Activated naive CD8-positive, alpha-beta T cell treated with anti-CD3 and anti-CD28 coated beads, Interleukin-2, amount 50 U/mL, for 24 hours (primary cell): Measurements from ENCODE around the gene VCAM1.
"Not testable (repeated sequence)": the region's sequence is repeated elsewhere in the genome, so short reads cannot be mapped to it uniquely, and the experiment has no call there.

Source experiments
- ATAC-seq: fragments of 150-1000 bp; cut with Tn5 transposase; one replicate; pipeline ENCODE4 v1.10.0; 2021
- DNase-seq: peaks from one replicate; pipeline ENCODE4 v3.0.0; 2021
- H3K27ac Mint-ChIP-seq: one replicate; pipeline ENCODE4 v1.8.0; 2021; ENCODE audit warnings: mild to moderate bottlenecking, mixed read lengths
- H3K27me3 Mint-ChIP-seq: one replicate; pipeline ENCODE4 v1.8.0; 2021; ENCODE audit warnings: mixed read lengths
- H3K36me3 Mint-ChIP-seq: one replicate; pipeline ENCODE4 v1.8.0; 2021; ENCODE audit warnings: low read depth, mixed read lengths
- H3K4me1 Mint-ChIP-seq: one replicate; pipeline ENCODE4 v1.8.0; 2021; ENCODE audit warnings: mixed read lengths
- H3K4me3 Mint-ChIP-seq: one replicate; pipeline ENCODE4 v1.8.0; 2021; ENCODE audit warnings: mild to moderate bottlenecking, moderate library complexity, mixed read lengths
- H3K9me3 Mint-ChIP-seq: one replicate; pipeline ENCODE4 v1.8.0; 2021; ENCODE audit warnings: mixed read lengths

Gene VCAM1, protein sequence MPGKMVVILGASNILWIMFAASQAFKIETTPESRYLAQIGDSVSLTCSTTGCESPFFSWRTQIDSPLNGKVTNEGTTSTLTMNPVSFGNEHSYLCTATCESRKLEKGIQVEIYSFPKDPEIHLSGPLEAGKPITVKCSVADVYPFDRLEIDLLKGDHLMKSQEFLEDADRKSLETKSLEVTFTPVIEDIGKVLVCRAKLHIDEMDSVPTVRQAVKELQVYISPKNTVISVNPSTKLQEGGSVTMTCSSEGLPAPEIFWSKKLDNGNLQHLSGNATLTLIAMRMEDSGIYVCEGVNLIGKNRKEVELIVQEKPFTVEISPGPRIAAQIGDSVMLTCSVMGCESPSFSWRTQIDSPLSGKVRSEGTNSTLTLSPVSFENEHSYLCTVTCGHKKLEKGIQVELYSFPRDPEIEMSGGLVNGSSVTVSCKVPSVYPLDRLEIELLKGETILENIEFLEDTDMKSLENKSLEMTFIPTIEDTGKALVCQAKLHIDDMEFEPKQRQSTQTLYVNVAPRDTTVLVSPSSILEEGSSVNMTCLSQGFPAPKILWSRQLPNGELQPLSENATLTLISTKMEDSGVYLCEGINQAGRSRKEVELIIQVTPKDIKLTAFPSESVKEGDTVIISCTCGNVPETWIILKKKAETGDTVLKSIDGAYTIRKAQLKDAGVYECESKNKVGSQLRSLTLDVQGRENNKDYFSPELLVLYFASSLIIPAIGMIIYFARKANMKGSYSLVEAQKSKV

DNA sequence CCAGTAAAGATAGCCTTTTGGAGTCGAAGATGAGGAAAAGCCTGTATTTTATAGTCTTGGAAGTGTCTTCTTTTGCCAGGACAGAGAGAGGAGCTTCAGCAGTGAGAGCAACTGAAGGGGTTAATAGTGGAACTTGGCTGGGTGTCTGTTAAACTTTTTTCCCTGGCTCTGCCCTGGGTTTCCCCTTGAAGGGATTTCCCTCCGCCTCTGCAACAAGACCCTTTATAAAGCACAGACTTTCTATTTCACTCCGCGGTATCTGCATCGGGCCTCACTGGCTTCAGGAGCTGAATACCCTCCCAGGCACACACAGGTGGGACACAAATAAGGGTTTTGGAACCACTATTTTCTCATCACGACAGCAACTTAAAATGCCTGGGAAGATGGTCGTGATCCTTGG, at the start of gene VCAM1:
Gene VCAM1, plus strand, starts transcription at position 253 of the 400 bp plus-strand sequence. Its CDS starts 119 bp downstream, at position 372.
- Mint-ChIP-seq H3K9me3 (no peaks in the 10 kb centered on the region), H3K36me3 (no peaks in the 10 kb centered on the region), H3K4me3 (peak within 1 kb of the TSS; percentile 5), H3K27ac (no peak within 1 kb of the TSS), H3K4me1 (peaks cover 18% of the 10 kb centered on the region), H3K27me3 (peaks cover 20% of the 10 kb centered on the region)
- DNase-seq (peak; percentile 14), ATAC-seq (peak; percentile 30)

DNA sequence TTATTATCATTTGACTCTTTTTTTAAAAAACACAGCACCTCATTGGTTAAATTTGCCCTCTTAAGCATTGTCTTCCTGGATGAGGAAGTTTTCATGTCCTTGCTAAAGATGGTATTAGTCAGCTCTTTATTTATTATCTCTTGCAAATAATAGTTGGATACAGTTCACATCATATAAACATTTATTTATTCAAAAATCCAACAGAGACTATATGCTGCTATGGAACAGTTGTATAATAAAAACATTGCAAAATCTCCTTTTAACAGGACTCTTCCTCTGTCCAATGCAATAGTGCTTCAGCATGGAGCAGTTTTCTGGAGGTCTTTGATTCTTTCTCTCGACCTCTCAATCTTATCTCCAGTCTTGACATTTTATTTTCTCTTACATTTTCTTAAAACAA, 49.5 kb upstream of the VCAM1 start:
- ATAC-seq (no peak), DNase-seq (no peak)
- Mint-ChIP-seq H3K4me3 (no peak overlapping the region), H3K4me1 (no peaks in the 10 kb centered on the region), H3K27me3 (peaks cover 13% of the 10 kb centered on the region), H3K27ac (no peak overlapping the region), H3K36me3 (no peaks in the 10 kb centered on the region), H3K9me3 (peaks cover 6% of the 10 kb centered on the region)

DNA sequence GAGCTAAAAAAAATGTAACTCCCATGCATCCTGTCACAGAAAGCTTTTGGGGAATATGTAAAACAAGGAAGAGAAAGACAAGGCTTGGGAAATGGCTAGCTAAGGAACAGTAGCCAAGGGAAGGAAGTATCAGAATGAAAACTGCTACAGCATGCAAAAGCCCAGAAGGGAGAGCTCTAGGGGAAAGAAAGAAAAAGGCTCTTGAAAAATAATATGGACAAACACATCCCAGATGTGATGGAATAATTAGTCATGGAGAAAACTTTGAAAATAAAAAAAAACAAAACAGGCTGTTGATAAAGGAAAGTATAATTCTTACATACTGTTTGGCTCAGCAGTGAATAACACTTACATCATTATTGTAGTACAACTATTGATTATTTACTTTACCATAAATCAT, 47.9 kb upstream of the VCAM1 start:
- Mint-ChIP-seq H3K36me3 (no peaks in the 10 kb centered on the region), H3K4me1 (no peaks in the 10 kb centered on the region), H3K4me3 (no peak overlapping the region), H3K27ac (no peak overlapping the region), H3K27me3 (peaks cover 13% of the 10 kb centered on the region), H3K9me3 (peaks cover 11% of the 10 kb centered on the region)
- no peak for DNase-seq
- no peak for ATAC-seq

DNA sequence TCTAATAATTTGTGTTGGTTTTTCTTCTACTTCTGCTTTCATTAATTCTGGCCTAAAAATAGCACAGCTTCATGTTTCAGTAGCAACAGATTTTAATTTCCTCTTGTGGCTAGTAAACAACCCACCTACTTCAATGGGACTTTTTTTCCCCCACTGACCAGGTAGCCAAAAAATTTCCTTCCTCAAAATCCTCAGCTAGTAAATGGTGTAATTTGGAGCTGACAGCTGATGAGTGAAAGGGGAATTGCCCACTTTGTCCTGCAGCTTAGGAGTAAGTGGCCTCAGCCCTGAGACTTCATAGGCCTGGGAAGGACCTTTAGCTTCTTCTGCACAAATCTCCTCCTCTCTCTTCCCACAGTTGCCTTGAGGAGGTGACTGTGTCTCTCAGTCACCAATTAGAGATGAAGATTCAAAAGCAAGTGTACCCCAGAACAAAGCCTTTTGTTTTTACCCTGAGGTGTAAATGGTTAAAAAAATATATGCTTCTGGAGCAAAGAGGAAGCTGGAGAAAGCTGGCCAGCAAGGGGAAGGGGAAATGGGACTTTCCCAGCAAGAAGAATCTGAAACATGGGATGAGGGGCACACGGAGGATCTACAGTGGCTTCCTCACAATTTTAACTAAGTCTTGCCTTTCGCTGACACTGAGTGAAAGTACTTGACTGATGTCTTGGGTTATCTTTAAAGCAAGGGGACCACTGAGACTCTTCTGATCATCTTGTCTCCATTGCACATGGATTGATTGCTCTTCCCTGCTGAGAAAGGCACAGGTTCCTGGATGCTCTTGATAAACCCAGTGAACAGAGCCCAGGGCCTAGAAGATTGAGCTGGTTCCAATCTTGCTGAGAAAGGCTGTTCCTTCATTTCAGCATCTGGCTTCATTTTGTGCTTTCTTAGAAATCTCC, 35.8 kb upstream of the VCAM1 start:
- Mint-ChIP-seq H3K4me1 (no peaks in the 10 kb centered on the region), H3K36me3 (no peaks in the 10 kb centered on the region), H3K9me3 (peaks cover 6% of the 10 kb centered on the region), H3K27ac (no peak overlapping the region), H3K27me3 (no peaks in the 10 kb centered on the region), H3K4me3 (no peak overlapping the region)
- no peak for ATAC-seq
- no peak for DNase-seq

DNA sequence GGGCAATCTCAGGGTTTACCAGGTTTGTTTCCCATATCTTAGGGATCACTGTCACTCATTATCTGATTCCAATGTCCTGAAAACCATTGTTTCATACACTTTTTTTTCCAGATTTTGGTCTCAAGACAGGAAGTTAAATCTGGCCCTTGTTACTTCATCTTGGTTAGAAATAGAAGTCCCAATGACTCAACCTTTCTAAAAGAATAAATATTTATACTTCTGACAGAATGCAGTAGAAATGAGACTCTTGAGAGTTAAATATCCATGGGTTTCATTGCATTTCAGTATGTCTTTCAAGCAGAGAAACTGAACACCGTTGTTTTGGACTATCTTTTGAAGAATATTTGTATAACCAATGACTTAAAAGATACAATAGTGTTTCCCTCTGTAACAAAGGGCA, 19.8 kb upstream of the VCAM1 start:
- no peaks in the 10 kb centered on the region for H3K4me1 Mint-ChIP-seq
- H3K4me3 Mint-ChIP-seq, result no peak overlapping the region
- ATAC-seq (no peak), DNase-seq (no peak)
- H3K36me3 Mint-ChIP-seq, result no peaks in the 10 kb centered on the region
- H3K27me3 Mint-ChIP-seq, result peaks cover 20% of the 10 kb centered on the region
- H3K27ac Mint-ChIP-seq, result no peak overlapping the region
- H3K9me3 Mint-ChIP-seq, result peaks cover 15% of the 10 kb centered on the region

DNA sequence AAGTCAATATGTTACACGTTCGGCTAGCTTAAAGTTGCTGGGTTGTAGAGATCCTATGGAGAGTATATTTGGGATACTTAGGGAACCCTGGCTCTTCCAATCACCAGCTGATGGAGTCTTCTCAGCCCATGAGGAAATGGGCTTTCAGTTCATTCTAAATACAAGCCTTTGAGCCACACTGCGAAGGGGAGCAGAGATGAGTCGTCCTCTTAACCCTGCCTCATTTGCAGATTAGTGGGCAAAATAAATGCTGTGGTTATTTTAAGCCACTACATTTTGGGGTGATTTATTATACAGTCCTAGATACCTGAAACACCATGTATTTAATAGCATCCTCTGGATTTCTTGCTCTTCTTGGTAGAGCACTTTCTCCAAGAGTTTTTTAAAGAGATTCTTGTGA, 19.0 kb upstream of the VCAM1 start:
- Mint-ChIP-seq H3K4me1 (no peaks in the 10 kb centered on the region), H3K27me3 (peaks cover 20% of the 10 kb centered on the region), H3K36me3 (no peaks in the 10 kb centered on the region), H3K9me3 (peaks cover 13% of the 10 kb centered on the region), H3K27ac (no peak overlapping the region), H3K4me3 (no peak overlapping the region)
- DNase-seq (no peak), ATAC-seq (no peak)

DNA sequence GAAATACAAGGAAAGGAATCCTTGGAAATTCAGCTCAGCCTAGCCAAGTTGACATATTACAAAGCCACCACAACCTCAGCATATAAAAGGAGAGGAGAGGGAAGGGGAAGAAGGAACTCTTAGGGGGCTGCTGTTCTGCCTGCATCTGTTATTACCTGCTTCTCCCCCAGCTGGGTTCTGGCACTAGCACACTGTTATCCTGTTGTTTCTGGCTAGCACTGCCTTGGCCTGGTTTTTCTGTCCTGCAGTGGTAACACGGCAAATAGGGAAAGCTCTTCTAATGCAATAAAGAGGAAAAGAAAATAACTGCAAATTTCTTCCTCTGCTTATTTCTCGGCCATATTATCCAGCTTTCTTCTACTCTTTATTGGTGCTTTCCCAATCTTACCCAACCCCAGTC, 16.5 kb upstream of the VCAM1 start:
- no peak overlapping the region for H3K27ac Mint-ChIP-seq
- H3K4me3 Mint-ChIP-seq, result no peak overlapping the region
- H3K27me3 Mint-ChIP-seq, result peaks cover 19% of the 10 kb centered on the region
- ATAC-seq, result no peak
- no peaks in the 10 kb centered on the region for H3K4me1 Mint-ChIP-seq
- peaks cover 8% of the 10 kb centered on the region for H3K9me3 Mint-ChIP-seq
- DNase-seq, result no peak
- H3K36me3 Mint-ChIP-seq, result no peaks in the 10 kb centered on the region

DNA sequence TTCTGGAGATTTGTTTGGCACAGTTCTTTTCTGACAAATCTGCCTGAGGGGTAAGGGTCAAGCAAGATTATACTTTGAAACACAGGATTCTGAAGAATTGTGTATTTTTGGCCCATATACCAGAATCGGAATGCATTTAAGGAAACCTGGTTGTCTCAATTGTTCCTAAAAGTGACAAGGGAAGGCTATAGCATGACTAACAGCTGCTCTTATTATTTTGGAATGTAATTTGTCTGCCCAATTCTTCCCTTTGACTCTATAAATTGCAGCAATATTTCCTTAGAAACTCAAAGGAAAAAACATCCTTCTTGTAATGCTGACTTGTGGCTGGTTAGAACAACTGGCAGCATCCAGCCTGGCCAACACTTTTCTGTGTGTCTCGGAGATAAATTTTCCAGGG, 15.8 kb upstream of the VCAM1 start:
- no peaks in the 10 kb centered on the region for H3K36me3 Mint-ChIP-seq
- peaks cover 17% of the 10 kb centered on the region for H3K27me3 Mint-ChIP-seq
- no peak for ATAC-seq
- peaks cover 8% of the 10 kb centered on the region for H3K9me3 Mint-ChIP-seq
- peaks cover 4% of the 10 kb centered on the region for H3K4me1 Mint-ChIP-seq
- no peak for DNase-seq
- no peak overlapping the region for H3K4me3 Mint-ChIP-seq
- no peak overlapping the region for H3K27ac Mint-ChIP-seq

DNA sequence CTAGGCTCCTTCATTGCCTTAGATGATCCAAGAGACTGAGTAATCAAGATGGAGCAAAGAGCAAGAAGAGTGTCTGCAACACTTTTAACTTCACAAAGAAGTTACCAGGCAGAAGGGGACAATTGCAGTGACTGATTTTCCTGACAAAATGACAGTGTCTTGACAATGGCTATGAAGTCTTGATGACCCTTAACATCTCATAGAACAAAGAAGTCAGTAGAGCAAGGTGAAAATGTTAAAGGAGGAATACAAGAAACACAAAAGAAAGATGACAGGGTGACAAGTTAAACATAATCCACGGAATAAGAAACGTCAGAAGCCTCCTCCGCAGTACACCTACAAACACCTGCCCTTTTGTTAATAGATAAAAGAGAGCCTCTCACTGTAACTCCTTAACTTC, 15.1 kb upstream of the VCAM1 start:
- H3K4me1 Mint-ChIP-seq, result peaks cover 8% of the 10 kb centered on the region
- DNase-seq (no peak), ATAC-seq (no peak)
- no peaks in the 10 kb centered on the region for H3K36me3 Mint-ChIP-seq
- no peak overlapping the region for H3K4me3 Mint-ChIP-seq
- H3K9me3 Mint-ChIP-seq, result peaks cover under 1% of the 10 kb centered on the region
- peaks cover 11% of the 10 kb centered on the region for H3K27me3 Mint-ChIP-seq
- no peak overlapping the region for H3K27ac Mint-ChIP-seq

DNA sequence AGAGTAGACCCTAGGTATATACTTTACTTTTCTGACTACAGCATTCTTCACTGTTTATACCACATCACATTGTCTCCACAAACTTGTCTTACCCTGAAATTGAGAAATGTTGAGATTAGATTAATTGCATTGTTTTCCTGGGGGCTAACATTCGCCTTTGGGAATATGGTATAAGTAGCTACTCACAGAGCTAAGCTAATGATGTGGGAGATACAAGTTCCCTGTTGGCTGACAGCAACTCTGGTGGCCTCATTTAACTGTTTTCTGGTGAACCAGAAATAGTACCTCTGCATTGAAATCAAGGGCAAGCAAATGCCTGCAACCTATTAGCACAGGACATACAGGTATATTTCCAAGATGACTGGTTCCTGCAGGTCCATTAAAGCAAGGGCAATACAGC, 13.2 kb upstream of the VCAM1 start:
- H3K9me3 Mint-ChIP-seq, result no peaks in the 10 kb centered on the region
- no peak for DNase-seq
- no peak overlapping the region for H3K27ac Mint-ChIP-seq
- peaks cover 11% of the 10 kb centered on the region for H3K27me3 Mint-ChIP-seq
- no peak for ATAC-seq
- H3K4me1 Mint-ChIP-seq, result peaks cover 8% of the 10 kb centered on the region
- H3K36me3 Mint-ChIP-seq, result no peaks in the 10 kb centered on the region
- no peak overlapping the region for H3K4me3 Mint-ChIP-seq

DNA sequence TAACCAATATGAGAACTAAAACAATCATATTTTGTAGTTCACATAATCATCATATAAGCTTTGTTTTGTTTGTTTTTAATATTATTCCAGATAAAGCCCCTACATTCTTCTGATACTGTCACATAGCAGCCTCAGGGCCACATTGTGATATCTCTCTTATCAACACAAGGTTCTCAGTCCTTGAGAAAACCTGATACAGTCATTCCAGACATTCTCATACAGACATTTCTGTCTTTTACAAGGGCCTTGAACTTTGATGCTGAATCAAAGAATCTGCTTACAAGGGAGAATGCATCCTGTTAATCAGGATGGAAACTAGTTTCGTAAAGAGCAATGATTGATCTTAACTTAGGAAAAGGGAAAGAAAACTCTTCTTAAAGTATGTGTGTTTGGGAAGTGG, 12.7 kb upstream of the VCAM1 start:
- ATAC-seq (no peak), DNase-seq (no peak)
- peaks cover 8% of the 10 kb centered on the region for H3K4me1 Mint-ChIP-seq
- no peaks in the 10 kb centered on the region for H3K9me3 Mint-ChIP-seq
- H3K4me3 Mint-ChIP-seq, result no peak overlapping the region
- no peaks in the 10 kb centered on the region for H3K36me3 Mint-ChIP-seq
- peaks cover 8% of the 10 kb centered on the region for H3K27me3 Mint-ChIP-seq
- no peak overlapping the region for H3K27ac Mint-ChIP-seq

DNA sequence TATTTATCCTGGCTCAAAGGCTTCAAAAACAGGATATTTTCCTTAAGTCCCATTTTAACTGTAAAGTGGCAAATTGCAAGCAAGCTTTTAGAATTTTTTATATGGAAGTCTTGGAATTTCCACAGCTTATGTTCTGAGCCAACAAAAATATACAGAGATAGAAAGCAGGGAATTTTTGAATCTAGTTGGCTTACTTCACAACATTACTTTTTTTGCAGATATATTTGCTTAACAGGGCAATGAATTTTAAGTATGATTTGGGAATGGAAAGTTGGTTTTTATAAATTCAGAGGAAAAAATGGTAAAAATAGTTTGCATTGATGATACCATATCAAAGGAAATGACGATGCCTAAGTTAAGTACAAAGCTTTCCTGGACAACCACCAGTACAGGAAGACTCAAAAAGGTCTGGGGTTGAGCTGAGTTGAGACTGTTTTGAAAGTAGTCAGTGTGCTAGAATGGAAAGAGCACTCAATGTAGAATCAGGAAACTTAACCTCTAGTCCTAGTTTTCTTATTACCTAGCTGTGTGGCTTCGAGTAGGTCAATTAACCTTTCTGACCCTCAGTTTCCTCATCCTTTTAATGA, 11.0 kb upstream of the VCAM1 start:
- no peak for DNase-seq
- peak overlapping the region; percentile 11 for H3K27ac Mint-ChIP-seq
- H3K4me1 Mint-ChIP-seq, result peaks cover 25% of the 10 kb centered on the region
- no peak overlapping the region for H3K4me3 Mint-ChIP-seq
- no peaks in the 10 kb centered on the region for H3K36me3 Mint-ChIP-seq
- H3K9me3 Mint-ChIP-seq, result no peaks in the 10 kb centered on the region
- H3K27me3 Mint-ChIP-seq, result peaks cover 5% of the 10 kb centered on the region
- ATAC-seq, result no peak

DNA sequence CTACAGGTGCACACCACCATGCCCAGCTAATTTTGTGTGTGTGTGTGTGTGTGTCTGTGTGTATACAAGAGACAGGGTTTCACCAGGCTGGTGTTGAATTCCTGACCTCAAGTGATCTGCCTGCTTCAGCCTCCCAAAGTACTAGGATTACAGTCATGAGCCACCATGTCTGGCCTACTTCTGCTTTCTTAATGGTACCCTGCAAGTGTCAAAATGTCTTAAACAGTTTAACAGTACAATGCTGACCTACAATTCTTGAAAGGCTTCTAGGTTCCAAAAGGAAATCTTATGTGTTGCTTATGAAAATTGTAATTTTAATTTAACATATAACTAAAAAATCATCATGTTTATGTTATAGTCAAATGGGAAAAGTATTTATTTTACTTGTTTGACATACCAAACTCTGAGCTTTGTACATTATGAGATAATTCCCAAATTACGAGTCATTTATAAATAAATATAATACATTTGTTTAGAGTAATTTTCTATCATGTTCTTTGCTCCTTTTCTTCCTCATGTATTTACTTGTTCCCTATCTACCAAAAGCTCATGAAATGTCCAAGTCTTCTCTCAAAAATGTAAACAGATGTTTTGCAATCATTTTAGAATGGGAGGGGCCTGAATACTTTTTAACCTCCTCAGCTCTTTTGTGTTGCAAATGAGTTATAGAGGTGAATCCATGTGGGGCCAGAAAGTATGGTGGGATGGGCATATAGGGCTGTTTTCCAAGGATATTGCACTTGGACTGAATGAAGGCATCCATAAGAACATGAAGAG, 8.4 kb upstream of the VCAM1 start:
- no peak overlapping the region for H3K4me3 Mint-ChIP-seq
- DNase-seq (no peak), ATAC-seq (no peak)
- no peaks in the 10 kb centered on the region for H3K9me3 Mint-ChIP-seq
- peaks cover 5% of the 10 kb centered on the region for H3K27me3 Mint-ChIP-seq
- H3K4me1 Mint-ChIP-seq, result peaks cover 40% of the 10 kb centered on the region
- H3K27ac Mint-ChIP-seq, result no peak overlapping the region
- H3K36me3 Mint-ChIP-seq, result no peaks in the 10 kb centered on the region

DNA sequence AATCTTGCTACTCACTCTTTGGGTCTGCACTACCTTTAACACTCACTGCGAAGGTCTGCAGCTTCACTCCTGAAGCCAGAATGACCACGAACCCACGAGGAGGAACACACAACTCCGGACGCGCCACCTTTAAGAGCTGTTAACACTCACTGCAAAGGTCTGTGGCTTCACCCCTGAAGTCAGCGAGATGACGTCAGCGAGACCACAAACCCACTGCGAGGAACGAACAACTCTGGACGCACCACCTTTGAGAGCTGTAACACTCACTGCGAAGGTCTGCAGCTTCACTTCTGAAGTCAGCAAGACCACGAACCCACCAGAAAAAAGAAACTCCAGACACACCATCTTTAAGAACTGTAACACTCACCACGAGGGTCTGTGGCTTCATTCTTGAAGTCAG, 6.5 kb upstream of the VCAM1 start:
- H3K36me3 Mint-ChIP-seq, H3K9me3 Mint-ChIP-seq: not testable (repeated sequence)
- ATAC-seq, result peak; percentile 92
- Mint-ChIP-seq H3K4me1 (peaks cover 40% of the 10 kb centered on the region), H3K27ac (peak overlapping the region; percentile 87), H3K4me3 (peak overlapping the region; percentile 55), H3K27me3 (peaks cover 11% of the 10 kb centered on the region)
- peak; percentile 82 for DNase-seq
